ENCODE results near the gene C16orf92. TPM values are rescaled to one million over a fixed set of nuclear protein-coding genes. Genes with fewer than 3 reads are reported as not detected.

The C16orf92 gene
- total RNA-seq, 2 donors from 2014 or later: not detected

GRCh38 chr16:30027588-30028437, 4.8 kb downstream of the C16orf92 start:
- H3K27me3 ChIP-seq (ENCODE audit: control insufficient read depth, insufficient read depth, low read length, poor library complexity, severe bottlenecking): peaks cover 14% of the 10 kb centered on the region
- no peak for TF ChIP-seq CTCF (conservative IDR thresholded peaks at IDR 0.05)
- H3K36me3 ChIP-seq (ENCODE audit: control insufficient read depth, insufficient read depth, low read length): no peaks in the 10 kb centered on the region
- DNase-seq: no peak
- H3K27ac ChIP-seq (ENCODE audit: low read depth, low read length): no peak overlapping the region
- H3K4me1 Mint-ChIP-seq: peaks cover 2% of the 10 kb centered on the region
- 75 to 77% methylated on average over 10 to 13 of the region's 13 CpGs for WGBS, 2 experiments (ENCODE audit: insufficient coverage in 1 of 2, insufficient read length in 1 of 2)
- peaks cover 37% of the 10 kb centered on the region for H3K27me3 Mint-ChIP-seq (ENCODE audit: insufficient read depth)
- H3K4me1 ChIP-seq (ENCODE audit: control insufficient read depth, insufficient read depth, low read length): no peaks in the 10 kb centered on the region
- H3K4me3 Mint-ChIP-seq: no peak overlapping the region
- no peaks in the 10 kb centered on the region for H3K9me3 ChIP-seq (ENCODE audit: control insufficient read depth, low read length)
- H3K27ac Mint-ChIP-seq: no peak overlapping the region
- H3K9ac ChIP-seq (ENCODE audit: extremely low read depth, low read length, poor library complexity, severe bottlenecking): no peak overlapping the region
- no peaks in the 10 kb centered on the region for H3K36me3 Mint-ChIP-seq (ENCODE audit: low read depth)
- no peaks in the 10 kb centered on the region for H3K9me3 Mint-ChIP-seq
- H3K4me3 ChIP-seq (ENCODE audit: low read length): no peak overlapping the region

DNA sequence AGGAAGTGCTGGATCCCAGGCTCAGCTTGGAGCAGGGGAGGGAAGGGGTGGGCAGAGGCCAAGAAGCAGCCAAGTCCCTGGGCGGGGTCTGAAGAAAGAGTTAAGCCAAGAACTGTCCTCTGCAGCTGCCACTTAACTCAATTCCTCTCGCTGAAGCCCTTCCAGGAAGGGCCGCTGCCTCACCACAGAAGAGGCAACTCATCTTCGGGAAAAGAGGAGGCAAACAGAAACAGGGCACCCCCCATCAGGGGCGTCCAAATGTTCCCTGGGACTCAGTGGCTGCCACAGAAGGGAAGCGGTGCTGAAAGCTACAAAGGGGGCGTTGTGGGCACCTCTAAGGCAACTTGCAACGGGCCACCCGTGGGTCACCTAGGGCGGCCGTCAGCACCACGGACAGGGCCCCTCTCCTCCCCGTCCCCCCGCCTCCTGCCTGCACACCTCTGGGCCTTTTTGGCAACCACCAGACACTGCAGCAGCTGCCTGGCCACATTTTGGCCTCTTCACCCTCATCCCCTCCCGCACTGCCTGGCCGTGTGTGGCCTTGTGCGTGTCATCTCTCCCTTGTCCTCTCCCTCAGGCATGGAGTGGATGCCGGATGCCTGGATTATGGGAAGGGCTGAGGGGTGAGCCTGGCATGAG, 5.6 kb downstream of the C16orf92 start:
- TF ChIP-seq CTCF (conservative IDR thresholded peaks at IDR 0.05): no peak
- H3K9me3 Mint-ChIP-seq: no peaks in the 10 kb centered on the region
- H3K27ac Mint-ChIP-seq: no peak overlapping the region
- Histone ChIP-seq H3K27ac (ENCODE audit: low read depth, low read length) (no peak overlapping the region), H3K27me3 (ENCODE audit: control insufficient read depth, insufficient read depth, low read length, poor library complexity, severe bottlenecking) (peaks cover 21% of the 10 kb centered on the region), H3K9ac (ENCODE audit: extremely low read depth, low read length, poor library complexity, severe bottlenecking) (no peak overlapping the region), H3K4me1 (ENCODE audit: control insufficient read depth, insufficient read depth, low read length) (no peaks in the 10 kb centered on the region), H3K4me3 (ENCODE audit: low read length) (no peak overlapping the region), H3K9me3 (ENCODE audit: control insufficient read depth, low read length) (no peaks in the 10 kb centered on the region), H3K36me3 (ENCODE audit: control insufficient read depth, insufficient read depth, low read length) (no peaks in the 10 kb centered on the region)
- no peaks in the 10 kb centered on the region for H3K36me3 Mint-ChIP-seq (ENCODE audit: low read depth)
- WGBS, 2 experiments (ENCODE audit: insufficient coverage in 1 of 2, insufficient read length in 1 of 2): 37 to 38% methylated on average over 9 to 18 of the region's 18 CpGs
- peaks cover 44% of the 10 kb centered on the region for H3K27me3 Mint-ChIP-seq (ENCODE audit: insufficient read depth)
- peak; percentile 91 for DNase-seq
- H3K4me1 Mint-ChIP-seq: peaks cover 2% of the 10 kb centered on the region
- no peak overlapping the region for H3K4me3 Mint-ChIP-seq

GRCh38 chr16:30030011-30030685, 7.2 kb downstream of the C16orf92 start:
- Histone ChIP-seq H3K4me3 (ENCODE audit: low read length) (no peak overlapping the region), H3K9me3 (ENCODE audit: control insufficient read depth, low read length) (no peaks in the 10 kb centered on the region), H3K4me1 (ENCODE audit: control insufficient read depth, insufficient read depth, low read length) (no peaks in the 10 kb centered on the region), H3K27ac (ENCODE audit: low read depth, low read length) (no peak overlapping the region), H3K36me3 (ENCODE audit: control insufficient read depth, insufficient read depth, low read length) (no peaks in the 10 kb centered on the region), H3K9ac (ENCODE audit: extremely low read depth, low read length, poor library complexity, severe bottlenecking) (no peak overlapping the region), H3K27me3 (ENCODE audit: control insufficient read depth, insufficient read depth, low read length, poor library complexity, severe bottlenecking) (peaks cover 27% of the 10 kb centered on the region)
- Mint-ChIP-seq H3K36me3 (ENCODE audit: low read depth) (no peaks in the 10 kb centered on the region), H3K27me3 (ENCODE audit: insufficient read depth) (peaks cover 57% of the 10 kb centered on the region), H3K4me1 (peaks cover 2% of the 10 kb centered on the region), H3K27ac (no peak overlapping the region), H3K9me3 (no peaks in the 10 kb centered on the region), H3K4me3 (peak overlapping the region; percentile 47)
- no peak for TF ChIP-seq CTCF (conservative IDR thresholded peaks at IDR 0.05)
- DNase-seq: no peak
- WGBS, 2 experiments (ENCODE audit: insufficient coverage in 1 of 2, insufficient read length in 1 of 2): 12 to 30% methylated on average over 5 to 23 of the region's 23 CpGs

All from endodermal cell (in vitro differentiated cells).